Middle frontal gyrus (tissue), 1 donor: ENCODE data around the gene ERC2.

Source experiments
- DNase-seq: peaks from one replicate; pipeline ENCODE4 v3.0.0-alpha.2; 2015; ENCODE audit warnings: low spot score; ENCODE audit errors: extremely low spot score

Gene ERC2

DNA sequence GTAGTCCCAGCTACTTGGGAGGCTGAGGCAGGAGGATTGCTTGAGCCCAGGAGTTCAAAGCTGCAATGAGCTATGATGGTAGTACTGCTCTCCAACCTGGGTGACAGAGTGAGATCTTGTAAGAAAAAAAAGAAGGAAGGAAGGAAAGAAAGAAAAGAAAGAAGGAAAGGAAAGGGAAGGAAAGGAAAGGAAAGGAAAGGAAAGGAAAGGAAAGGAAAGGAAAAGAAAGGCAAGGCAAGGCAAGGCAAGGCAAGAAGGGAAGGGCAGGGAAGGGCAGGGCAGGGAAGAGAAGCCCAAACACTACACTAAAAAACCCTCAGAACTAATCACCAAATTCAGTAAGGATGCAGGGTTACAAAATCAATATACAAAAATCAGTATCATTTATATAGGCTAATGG is 341.6 kb downstream of the ERC2 start:
- DNase-seq = no peak

DNA sequence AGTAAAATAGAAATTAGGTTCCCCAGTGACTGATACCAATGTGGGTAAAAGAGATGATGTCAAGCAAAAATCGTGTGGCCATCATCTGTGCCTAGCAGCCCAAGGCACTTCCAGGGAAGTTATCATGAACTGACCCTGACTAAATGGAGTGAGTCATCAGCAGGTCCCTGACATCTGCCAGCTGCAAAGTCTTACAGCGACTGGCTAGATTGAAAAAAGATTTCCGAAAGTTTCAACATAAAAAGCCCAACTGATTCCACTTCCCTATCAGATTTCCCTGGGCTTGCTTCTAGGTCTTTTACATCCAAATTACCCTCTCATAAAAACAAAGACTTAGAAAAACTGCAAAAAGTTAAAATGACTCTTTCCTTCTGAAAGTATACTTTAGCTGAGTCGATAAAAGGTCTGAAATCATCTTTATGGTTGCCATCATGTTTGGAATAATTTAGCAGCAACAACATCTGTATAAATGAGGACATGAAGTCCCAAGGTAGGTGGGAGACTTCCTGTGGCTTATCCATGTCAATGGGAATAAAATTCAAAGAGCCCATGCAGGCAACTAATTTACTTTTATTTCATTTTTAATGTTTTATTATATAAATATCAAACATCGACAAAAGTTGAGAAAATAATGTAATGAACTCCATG is 342.8 kb downstream of the ERC2 start:
- DNase-seq = no peak

DNA sequence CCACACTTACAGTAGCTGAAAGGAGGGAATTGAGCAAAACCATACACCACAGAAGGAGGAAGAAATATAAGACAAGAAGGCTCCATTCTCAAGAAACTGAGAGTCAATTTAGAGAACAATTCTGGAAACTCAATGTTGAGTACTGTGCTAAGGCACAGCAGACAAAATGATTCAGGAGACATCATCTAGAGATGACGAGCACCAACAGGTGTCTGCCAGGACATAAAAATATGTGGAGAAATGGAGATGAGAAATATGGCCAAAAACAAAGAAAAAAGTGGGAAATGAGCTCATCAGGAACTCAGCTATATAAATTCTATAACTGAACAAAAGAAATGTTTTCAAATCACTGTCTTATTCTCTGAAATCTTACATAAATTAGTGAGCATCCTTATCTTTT is 343.7 kb downstream of the ERC2 start:
- no peak for DNase-seq

DNA sequence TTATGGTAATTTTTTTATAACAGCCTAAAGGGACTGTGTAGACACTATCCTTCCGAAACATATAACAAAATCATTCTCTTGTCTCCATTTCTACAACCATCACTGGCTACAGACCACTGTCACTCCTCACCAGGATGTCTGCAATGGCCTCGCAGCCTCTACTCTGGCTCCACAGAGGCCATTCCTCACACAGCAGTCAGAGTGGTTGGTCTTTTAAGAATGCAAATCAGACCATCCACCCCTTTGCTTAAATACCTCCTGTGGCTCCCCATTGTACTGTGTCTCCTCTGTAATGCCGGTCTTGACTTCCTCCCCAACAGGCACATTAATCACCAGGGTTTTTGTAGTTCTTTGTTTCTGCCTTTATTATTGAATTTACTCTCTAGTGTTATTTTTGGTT is 344.8 kb downstream of the ERC2 start:
- no peak for DNase-seq

DNA sequence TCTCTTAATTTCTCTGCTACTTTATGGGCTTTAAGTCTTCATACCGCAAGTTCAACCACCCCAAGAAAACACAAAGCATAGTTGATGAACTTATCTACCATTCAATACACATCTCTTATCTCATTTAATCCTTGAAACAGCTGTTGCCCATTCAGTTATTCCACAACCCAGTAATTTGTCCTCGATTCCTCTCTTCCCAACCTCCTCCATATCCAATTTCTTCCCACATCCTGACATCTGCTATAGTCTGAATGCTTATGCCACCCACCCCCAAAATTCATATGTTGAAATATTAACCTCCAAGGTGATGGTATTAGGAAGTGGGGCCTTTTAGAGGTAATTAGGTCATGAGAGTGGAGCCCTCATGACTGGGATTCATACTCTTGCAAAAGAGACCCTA is 345.4 kb downstream of the ERC2 start:
- no peak for DNase-seq

DNA sequence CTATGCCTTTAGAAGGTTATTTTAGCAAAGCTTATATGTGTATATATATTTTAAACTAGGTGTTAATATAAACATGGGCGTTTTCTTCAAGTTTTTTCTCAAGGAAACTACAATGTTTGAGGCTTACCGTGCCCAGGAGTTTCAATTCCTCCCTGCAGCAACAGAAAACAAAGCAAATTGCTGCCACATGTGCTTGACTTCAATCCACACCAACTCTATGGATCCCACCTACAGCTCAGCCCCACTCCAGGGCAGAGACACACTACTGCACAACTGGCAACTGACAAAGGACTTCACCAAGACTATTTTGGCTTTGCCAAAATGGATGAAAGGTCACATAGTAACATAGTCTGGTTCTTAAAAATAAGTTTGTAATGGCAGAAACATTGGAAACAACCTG is 346.6 kb downstream of the ERC2 start:
- DNase-seq = no peak

DNA sequence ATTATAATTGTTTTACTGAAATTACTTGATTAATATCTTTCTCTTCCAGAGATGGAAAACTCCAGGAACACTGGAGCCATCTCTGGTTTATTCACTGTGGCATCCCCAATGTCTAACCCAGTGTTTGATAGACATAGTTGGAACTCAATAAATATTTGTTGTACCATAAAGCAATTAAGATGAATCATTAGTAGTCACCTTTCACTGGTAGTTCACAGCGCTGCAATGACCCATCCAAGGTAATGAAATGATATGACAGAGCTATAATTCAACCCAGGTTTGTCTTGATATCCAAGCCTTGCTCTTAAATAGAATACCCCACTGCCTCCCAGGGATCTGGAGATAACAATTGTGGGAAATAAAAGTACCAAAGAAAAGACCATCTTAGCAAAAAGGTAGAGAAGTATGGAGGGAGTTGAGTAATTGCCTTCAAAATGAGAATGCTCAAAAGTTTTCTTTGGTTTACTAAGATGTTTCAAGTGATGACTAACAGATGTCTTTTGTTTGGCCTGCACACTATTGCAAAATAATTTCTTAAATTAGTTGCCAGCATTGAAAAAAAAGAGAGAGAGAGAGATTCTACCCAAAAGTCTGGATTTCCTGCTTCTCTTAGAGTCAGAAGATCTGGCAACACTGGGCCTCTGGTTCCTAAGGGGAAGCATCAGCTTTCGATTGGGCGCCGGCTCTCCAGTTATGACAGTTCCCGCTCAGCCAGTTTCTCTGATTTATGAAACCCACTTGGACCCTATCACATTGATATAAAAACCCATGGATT is 348.5 kb downstream of the ERC2 start:
- no peak for DNase-seq

DNA sequence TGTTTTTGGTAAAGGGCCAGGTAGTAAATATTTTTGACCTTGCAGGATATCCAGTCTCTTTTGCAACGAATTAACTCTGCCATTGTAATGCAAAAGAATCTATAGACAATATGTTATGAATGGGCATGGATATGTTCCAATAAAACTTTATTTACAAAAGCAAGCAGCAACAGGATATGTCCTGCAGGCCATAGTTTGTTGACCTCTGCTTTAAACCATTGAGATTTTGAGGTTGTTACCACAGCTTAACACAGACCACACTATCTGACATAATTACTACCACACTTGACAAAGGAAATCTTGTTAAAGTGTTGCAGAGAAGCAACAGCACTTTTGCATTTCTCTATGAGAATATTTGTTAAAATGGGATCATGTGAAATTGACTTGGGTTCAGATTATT is 349.3 kb downstream of the ERC2 start:
- no peak for DNase-seq

DNA sequence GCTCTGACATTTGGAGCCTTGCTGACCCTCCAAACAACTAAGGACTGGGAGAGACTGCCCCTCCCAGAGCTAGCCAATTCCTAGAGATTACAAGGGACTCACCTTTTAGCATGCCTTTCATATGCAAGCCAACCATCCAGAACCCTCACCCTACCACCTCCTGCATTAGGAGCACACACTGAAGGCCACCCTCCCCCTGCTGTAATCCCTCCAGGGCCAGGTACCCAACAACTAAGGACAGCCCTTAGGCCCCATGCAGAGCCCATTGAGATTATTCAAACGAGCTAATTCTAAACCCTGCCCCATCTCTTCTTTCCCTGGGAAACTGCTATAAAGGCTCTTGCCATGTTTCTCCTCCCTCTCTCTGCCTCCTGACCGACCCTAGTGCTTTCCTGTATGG is 352.6 kb downstream of the ERC2 start:
- no peak for DNase-seq

DNA sequence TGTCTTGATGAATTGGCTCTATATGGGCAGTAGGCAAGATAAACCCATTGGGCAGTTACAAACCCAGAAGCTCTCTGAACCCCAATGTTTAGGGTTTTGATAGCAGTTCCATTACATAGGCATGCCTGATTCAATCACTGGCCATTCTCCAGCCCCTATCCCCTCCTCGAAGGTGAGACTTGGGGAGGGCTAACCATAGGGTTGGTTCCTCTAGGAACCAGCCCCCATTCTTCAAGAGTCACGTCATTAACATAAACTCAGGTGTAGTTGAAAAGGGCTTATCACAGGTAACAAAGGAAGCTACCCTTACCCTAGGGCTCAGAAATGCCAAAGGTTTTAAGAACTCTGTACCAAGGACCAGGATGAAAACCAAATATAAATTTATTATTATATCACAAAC is 353.1 kb downstream of the ERC2 start:
- DNase-seq = no peak

DNA sequence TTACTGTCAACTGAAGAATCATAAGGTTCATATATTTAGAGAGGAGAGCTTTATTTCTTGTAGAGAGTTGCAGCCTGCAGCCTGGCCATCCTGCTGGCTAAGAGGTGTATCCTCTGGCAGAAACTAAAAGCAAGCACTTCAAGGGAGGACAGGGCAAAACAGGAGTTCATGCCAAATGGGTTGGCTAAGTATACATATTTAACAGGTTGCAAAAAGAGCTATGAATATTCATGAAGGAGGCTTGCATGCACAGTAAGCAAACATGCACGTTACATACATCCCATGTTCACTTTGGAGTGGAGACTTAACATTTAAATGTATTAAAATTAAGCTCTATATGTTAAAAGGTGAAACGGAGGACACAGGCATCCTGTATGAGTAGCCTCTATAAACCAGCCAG is 354.4 kb downstream of the ERC2 start:
- DNase-seq = no peak

DNA sequence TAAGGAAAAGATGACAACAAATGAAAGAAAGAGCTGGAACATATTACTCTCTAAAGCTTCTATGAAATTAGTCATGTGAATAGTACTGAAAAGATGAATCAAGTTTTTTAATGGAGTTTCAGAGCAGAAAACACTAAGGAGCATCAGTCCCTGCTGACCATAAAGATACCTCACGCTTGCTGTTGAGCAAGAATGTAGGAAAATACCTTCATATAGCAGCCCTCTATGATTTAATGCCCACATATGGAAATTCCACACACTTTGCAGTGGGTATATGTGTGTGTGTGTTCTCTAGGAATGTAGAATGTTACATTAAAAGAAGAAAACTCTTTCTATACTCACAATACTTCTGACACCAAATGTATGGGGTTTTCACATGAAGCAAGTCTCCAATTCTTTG is 355.0 kb downstream of the ERC2 start:
- DNase-seq = no peak

DNA sequence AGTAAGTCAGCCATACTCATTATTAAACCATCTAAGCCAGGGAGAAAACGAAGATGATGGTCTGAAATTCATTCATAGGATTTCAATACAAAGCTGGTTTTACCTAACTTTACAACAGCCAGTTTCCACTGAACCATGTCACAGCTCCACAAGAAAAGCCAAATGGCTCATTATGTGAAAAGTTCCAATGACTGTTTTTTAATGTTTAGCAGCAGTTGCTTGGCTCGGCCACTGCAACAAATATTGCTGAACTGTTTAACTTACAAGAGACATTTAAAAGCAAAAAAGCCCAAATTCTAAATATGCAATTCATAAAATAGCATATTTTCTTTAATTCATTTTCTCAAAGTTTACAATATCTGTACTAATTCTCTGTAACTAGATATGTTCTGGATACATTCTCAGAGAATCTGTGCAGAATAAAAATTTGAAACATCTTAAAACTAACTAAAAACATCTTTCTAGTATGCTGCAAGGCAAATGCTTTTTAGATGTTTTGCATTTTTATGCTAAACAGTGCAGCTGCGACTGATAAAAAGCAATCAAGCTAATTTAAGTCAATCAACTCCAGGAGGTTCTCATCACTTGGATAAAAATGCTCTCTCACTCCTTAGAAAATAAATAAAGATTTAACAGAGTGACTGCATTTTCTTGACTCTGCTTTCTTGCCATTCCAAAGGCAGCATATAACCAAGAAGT is 356.5 kb downstream of the ERC2 start:
- DNase-seq = no peak

DNA sequence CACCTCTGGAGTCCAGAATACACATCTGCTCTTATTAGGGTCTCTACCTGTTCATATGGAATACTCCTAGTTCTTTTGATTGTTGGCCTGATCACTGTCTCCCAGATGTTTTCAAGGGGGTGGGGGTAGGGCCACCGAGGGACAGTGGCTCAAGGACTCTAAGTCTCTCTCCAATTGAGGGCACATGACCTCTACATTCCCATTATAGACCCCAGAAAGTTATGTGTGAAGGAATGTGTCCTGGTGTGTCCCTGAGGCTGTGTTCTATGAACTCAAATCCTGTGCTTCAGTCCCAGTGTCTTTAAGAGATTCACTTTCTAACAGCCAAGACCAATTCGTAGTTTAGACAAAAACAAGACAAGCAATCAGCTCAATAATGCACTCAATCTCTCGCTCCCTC is 357.4 kb downstream of the ERC2 start:
- DNase-seq = no peak

DNA sequence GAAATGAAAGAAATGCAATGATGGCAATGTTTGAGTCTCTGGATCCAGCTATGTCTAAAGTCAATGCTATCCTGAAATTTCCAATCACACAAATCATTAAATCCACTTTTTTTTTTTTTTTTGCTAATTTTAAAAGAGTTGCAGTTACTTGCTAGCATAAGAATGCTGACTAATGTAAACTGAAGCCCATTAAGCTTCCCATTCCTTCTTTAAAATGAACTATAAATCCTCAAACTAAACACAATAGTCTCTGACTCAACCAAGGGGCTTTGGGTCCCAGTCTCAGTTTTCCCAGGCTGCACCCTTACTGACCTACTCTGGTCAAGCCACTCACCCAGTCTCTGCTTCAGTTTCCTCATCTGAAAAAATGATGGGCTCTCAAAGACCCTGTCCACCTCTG is 361.1 kb downstream of the ERC2 start:
- no peak for DNase-seq

DNA sequence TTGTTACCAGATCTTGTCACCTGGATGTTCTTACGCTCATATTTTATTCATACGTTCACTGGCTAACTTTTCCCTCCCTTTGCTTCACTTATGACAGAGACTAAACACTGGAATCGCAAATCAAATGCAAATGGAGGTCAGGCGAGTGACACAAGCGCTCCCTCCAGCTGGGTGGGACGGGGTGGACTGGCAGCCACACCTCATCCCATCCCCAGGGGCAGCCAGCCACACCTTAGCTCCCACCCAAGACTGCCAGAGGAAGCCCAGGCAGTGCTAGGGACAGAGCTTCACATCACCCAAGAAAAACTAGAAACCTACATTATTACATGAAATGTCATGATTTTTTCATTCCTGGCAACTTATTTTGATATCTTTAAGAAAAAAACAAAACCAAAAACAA is 366.2 kb downstream of the ERC2 start:
- DNase-seq = no peak

DNA sequence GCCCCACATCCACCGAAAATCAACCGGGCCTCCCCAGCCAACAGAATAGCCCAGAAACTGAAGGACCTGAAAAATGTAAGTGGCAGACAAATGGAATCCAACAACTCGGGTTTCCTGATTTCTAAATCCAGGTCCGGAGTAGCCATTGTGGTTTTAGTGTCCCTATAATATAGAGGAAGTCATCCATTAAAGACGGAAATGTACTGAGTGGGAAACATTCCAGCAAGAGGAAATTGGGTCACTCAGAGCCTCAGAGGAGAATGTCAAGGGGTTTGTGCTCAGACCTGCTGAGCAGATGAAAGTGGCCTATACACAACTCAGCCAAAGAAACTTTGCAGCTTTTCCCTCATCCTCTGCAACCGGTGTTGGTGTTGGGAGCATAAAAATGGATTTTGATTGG is 366.7 kb downstream of the ERC2 start:
- no peak for DNase-seq

DNA sequence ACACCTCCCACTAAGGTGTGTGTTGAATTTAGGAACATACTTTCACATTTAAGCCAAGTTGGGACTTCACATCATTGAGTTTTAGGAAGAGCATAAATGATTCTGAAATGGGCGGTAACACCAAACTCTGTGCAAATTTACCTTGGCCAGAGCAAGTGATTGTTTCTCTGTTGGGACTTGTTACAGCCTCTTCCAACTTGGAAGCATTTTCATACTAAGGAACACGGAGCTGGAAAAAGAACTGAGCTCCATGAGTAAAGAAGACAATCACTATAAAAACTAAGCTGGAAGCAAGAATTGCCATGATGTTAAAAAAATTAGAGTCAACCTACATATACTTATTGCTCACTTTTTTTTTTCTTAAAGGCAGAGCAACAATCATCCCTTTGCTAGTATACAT is 371.3 kb downstream of the ERC2 start:
- DNase-seq = no peak

DNA sequence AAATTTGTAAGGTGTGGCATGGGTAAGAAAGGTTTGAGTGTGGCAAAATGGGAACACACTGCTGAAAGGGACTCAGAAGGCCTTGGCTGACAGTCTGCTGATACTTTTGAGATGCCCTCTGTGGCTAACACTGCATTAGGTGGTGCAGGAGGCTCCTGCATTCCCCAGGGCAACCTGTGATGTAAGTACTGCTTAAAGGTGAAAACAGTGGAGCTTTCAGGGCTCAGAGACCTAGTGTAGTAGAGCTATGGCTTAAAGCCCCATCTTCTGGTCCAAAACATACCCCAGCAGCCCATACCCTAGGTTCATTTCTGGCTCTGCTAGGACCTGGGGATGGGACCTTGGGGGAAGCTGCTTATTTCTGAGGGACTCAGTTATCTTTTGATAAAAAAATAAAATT is 374.1 kb downstream of the ERC2 start:
- no peak for DNase-seq

DNA sequence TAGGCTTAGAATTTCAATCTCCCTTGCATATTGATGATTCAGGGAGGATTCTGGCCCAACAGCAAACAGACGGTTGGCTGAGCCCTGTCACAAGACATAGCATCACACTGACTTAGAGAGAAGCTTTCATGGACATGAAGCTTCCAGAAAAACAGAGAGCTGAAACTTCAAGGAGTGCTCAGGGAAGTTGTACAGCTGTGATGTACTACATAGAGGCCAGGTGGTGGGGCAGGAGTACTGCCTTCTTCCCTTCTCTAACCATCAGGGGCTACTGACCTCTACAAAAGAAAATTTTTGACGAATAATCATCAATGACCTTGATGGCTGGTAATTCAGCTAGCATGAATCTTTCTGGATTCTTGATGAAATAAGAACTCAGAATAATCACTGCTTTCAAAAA is 378.5 kb downstream of the ERC2 start:
- DNase-seq = no peak

DNA sequence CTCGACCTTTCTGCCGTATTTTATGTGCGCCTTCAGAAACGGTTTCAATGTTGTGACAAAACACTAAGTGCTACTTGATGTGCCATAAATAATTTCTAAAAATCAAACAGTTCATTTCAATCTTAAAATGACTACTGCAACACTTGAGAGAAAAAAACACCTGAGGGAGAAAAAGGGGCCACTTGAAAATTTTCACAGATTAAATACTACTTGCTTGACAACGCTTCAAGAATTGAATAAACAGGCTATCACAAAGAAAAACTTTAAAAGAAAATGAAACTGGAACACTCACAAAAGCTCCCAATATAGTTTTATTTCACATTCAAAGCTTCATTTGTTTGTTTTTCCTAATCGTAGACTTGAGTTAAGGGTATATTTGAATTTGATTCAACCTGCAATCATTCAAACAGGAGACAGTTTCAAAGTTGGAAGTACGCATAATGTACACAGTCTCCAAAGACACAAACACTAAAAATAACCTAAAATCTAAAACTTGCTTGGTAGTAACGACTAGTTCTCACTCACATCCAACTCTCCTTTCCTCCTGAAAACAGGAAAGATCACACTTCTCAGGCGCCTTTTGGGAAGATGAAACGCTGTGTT is 380.7 kb downstream of the ERC2 start:
- no peak for DNase-seq

DNA sequence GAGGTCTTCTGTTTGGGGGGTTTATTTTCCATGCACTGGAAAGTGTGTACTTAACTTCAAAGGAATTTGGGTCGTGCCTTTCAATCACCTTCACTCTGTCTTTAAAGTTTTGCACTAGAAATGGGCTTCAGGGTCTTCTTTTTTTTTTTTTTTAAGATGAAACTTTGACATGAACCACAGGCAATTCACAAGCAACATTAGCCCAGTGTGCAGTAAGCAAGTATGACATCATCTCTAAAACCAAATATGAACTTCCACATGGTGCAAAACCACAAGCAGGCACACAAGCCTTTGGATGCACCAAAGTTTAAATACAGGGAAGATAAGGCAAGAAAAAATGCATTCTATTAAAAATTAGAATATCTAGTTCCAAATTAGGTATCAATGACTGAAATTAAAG is 381.9 kb downstream of the ERC2 start:
- DNase-seq = no peak
